IMR-90 (cell line): ENCODE measurements around the gene OSBPL2. TPM values are rescaled to one million over a fixed set of nuclear protein-coding genes. Genes with fewer than 3 reads are reported as not detected.

Experiments
- ATAC-seq: fragments of 200-7000 bp; cut with Tn5 transposase; 2 replicates; pipeline ENCODE4 v1.9.1; 2020; ENCODE audit warnings: low read depth, mild to moderate bottlenecking, moderate library complexity
- BruUV-seq: library from RNA; stranded (reverse); fragments of 400-500 nt; replicated peaks from 2 replicates; lab custom pipeline; 2021; lab: Mats Ljungman, UMichigan
- CTCF ChIA-PET: fragments of 300-600 bp; formaldehyde crosslinking; extraction: SDS; loops from one replicate; lab custom pipeline; 2021; ENCODE audit warnings: antibody characterized with exemption; lab: Yijun Ruan, JAX
- POLR2A ChIA-PET: fragments of 300-600 bp; sonication (Branson Sonifier 250); formaldehyde crosslinking; loops from one replicate; lab custom pipeline; 2022; ENCODE audit warnings: antibody characterized with exemption; ENCODE audit not compliant: unreplicated experiment; lab: Charles Lee
- DNase-seq: peaks from one replicate; pipeline ENCODE4 v3.0.0; 2013
- H2AFZ ChIP-seq: replicated peaks from 2 replicates; pipeline ENCODE3; 2013; ENCODE audit warnings: low read length, mild to moderate bottlenecking; ENCODE audit not compliant: poor library complexity
- H2AK5ac ChIP-seq: 2 replicates; pipeline ENCODE4 v1.6.1; 2013; ENCODE audit warnings: low read depth, low read length, inconsistent platforms
- H2AK9ac ChIP-seq: replicated peaks from 2 replicates; pipeline ENCODE3; 2013; ENCODE audit warnings: mild to moderate bottlenecking, low read depth, low read length, moderate library complexity; ENCODE audit not compliant: poor library complexity
- H2BK120ac ChIP-seq: 2 replicates; pipeline ENCODE4 v1.6.1; 2013; ENCODE audit warnings: low read depth, low read length, inconsistent platforms
- H2BK15ac ChIP-seq: 3 replicates; pipeline ENCODE4 v1.6.1; 2013; ENCODE audit warnings: low read depth, low read length, inconsistent platforms
- H2BK20ac ChIP-seq: 2 replicates; pipeline ENCODE4 v1.6.1; 2013; ENCODE audit warnings: low read depth, mild to moderate bottlenecking, inconsistent platforms, low read length, moderate library complexity
- H2BK5ac ChIP-seq: 2 replicates; pipeline ENCODE4 v1.6.1; 2013; ENCODE audit warnings: mild to moderate bottlenecking, low read depth, low read length, inconsistent platforms; ENCODE audit not compliant: poor library complexity, severe bottlenecking
- H3K14ac ChIP-seq: replicated peaks from 2 replicates; pipeline ENCODE4 v1.6.1; 2013; ENCODE audit warnings: low read depth, low read length, inconsistent platforms
- H3K18ac ChIP-seq: 2 replicates; pipeline ENCODE4 v1.6.1; 2013; ENCODE audit warnings: low read depth, low read length, control low read depth
- H3K23ac ChIP-seq: 2 replicates; pipeline ENCODE4 v1.6.1; 2013; ENCODE audit warnings: low read depth, low read length, inconsistent platforms
- H3K27ac ChIP-seq: 2 replicates; pipeline ENCODE4 v1.5.1; 2013; ENCODE audit warnings: mild to moderate bottlenecking, control low read depth, low read length; ENCODE audit not compliant: insufficient read depth
- H3K27me3 ChIP-seq: 2 replicates; pipeline ENCODE4 v1.6.1; 2013; ENCODE audit warnings: low read length; ENCODE audit not compliant: control insufficient read depth, insufficient read depth
- H3K36me3 ChIP-seq: 2 replicates; pipeline ENCODE4 v1.6.1; 2013; ENCODE audit warnings: low read length, mixed read lengths; ENCODE audit not compliant: control insufficient read depth, insufficient read depth
- H3K4ac ChIP-seq: 2 replicates; pipeline ENCODE4 v1.6.1; 2013; ENCODE audit warnings: low read depth, low read length, inconsistent platforms
- H3K4me1 ChIP-seq: 2 replicates; pipeline ENCODE4 v1.6.1; 2013; ENCODE audit warnings: low read length, mixed read lengths; ENCODE audit not compliant: control insufficient read depth, insufficient read depth
- H3K4me2 ChIP-seq: 2 replicates; pipeline ENCODE4 v1.6.1; 2013; ENCODE audit warnings: low read depth, mild to moderate bottlenecking, control low read depth, low read length, moderate library complexity
- H3K4me3 ChIP-seq: 2 replicates; pipeline ENCODE4 v1.5.1; 2013; ENCODE audit warnings: low read depth, mild to moderate bottlenecking, control low read depth, low read length, moderate library complexity; ENCODE audit not compliant: insufficient read depth
- H3K56ac ChIP-seq: 2 replicates; pipeline ENCODE4 v1.6.1; 2013; ENCODE audit warnings: low read length, inconsistent platforms; ENCODE audit not compliant: insufficient read depth; ENCODE audit errors: extremely low read depth
- H3K79me1 ChIP-seq, 2 experiments: 2 replicates each; pipeline ENCODE4 v1.6.1; 2013; ENCODE audit warnings: low read length in 2 of 2, inconsistent platforms in 1 of 2, low read depth in 1 of 2
- H3K9ac ChIP-seq: 2 replicates; pipeline ENCODE4 v1.6.1; 2013; ENCODE audit warnings: low read depth, low read length, control low read depth
- H3K9me1 ChIP-seq: 2 replicates; pipeline ENCODE4 v1.6.1; 2013; ENCODE audit warnings: low read length, inconsistent platforms; ENCODE audit not compliant: insufficient read depth
- H3K9me3 ChIP-seq: 2 replicates; pipeline ENCODE4 v1.6.1; 2013; ENCODE audit warnings: low read length; ENCODE audit not compliant: control insufficient read depth, insufficient read depth
- H4K20me1 ChIP-seq: 2 replicates; pipeline ENCODE4 v1.6.1; 2013; ENCODE audit warnings: low read length, inconsistent platforms; ENCODE audit not compliant: insufficient read depth
- H4K5ac ChIP-seq: 2 replicates; pipeline ENCODE4 v1.6.1; 2013; ENCODE audit warnings: mild to moderate bottlenecking, low read depth, low read length, control low read depth
- H4K8ac ChIP-seq, 2 experiments: 2 replicates each; pipeline ENCODE4 v1.6.1; 2013; ENCODE audit warnings: low read depth in 2 of 2, low read length in 2 of 2, control low read depth in 1 of 2, inconsistent platforms in 1 of 2
- H4K91ac ChIP-seq: 2 replicates; pipeline ENCODE4 v1.6.1; 2013; ENCODE audit warnings: low read depth, low read length, inconsistent platforms; ENCODE audit not compliant: insufficient read depth
- BHLHE40 ChIP-seq: fragments of 150-350 bp; IDR thresholded peaks from 2 replicates; pipeline ENCODE4 v1.6.1; 2016; ENCODE audit warnings: mild to moderate bottlenecking, low read depth, low read length
- CHD1 ChIP-seq: IDR thresholded peaks from 2 replicates; pipeline ENCODE4 v1.6.1; 2012; ENCODE audit warnings: low read depth, low read length, improper control_type of control experiment
- CTCF ChIP-seq: conservative IDR thresholded peaks from 2 replicates; pipeline ENCODE4 v1.5.1; 2012; ENCODE audit warnings: mild to moderate bottlenecking, low read depth, low read length, improper control_type of control experiment
- ELK1 ChIP-seq: fragments of 150-350 bp; IDR thresholded peaks from 2 replicates; pipeline ENCODE4 v1.6.1; 2016; ENCODE audit warnings: low read depth, mild to moderate bottlenecking, low read length, moderate library complexity, borderline replicate concordance
- MXI1 ChIP-seq: IDR thresholded peaks from 2 replicates; pipeline ENCODE4 v1.6.1; 2012; ENCODE audit warnings: low read depth, mild to moderate bottlenecking, low read length, moderate library complexity, borderline replicate concordance
- NFE2L2 ChIP-seq: fragments of 150-350 bp; IDR thresholded peaks from 2 replicates; pipeline ENCODE4 v1.6.1; 2016; ENCODE audit warnings: low read depth, mild to moderate bottlenecking, low read length
- POLR2A ChIP-seq: IDR thresholded peaks from 2 replicates; pipeline ENCODE4 v1.6.1; 2012; ENCODE audit warnings: mild to moderate bottlenecking, low read depth, low read length
- RFX5 ChIP-seq: IDR thresholded peaks from 2 replicates; pipeline ENCODE4 v1.8.0; 2012; ENCODE audit warnings: low read depth, mild to moderate bottlenecking, low read length, moderate library complexity
- SMC3 ChIP-seq: fragments of 150-350 bp; IDR thresholded peaks from 2 replicates; pipeline ENCODE4 v1.6.1; 2016; ENCODE audit warnings: low read depth, mild to moderate bottlenecking, antibody characterized with exemption, low read length, moderate library complexity
- WGBS, 2 experiments: methylation state at CpG; one replicate each; pipeline versions ENCODE4 v1.1.5 to v1.1.7; 2013; ENCODE audit warnings: missing lambda C conversion rate in 2 of 2; ENCODE audit not compliant: insufficient read length in 1 of 2; ENCODE audit errors: extremely low coverage in 2 of 2; 5-methylcytosine and 5-hydroxymethylcytosine counted together
- dilution Hi-C: fragments of 300-500 bp; cut with HindIII; formaldehyde crosslinking; loops from one replicate; pipeline ENCODE4 v1.14.3; 2018; ENCODE audit warnings: low sequenced_read_pairs; ENCODE audit not compliant: unreplicated experiment
- in situ Hi-C: fragments of 300-500 bp; cut with MboI; formaldehyde crosslinking; loops from 3 replicates; pipeline ENCODE4 v1.14.3; 2019; ENCODE audit warnings: low sequenced_read_pairs, inconsistent platforms, mixed read lengths
- intact Hi-C: fragments of 100-400 bp; cut with micrococcal nuclease; formaldehyde crosslinking; loops from 2 replicates; pipeline ENCODE4 v1.10.0; 2022
- polyA plus RNA-seq, 3 experiments: library from polyadenylated mRNA; depleted of rRNA; stranded (reverse); fragments of >200 nt; gene quantifications; 2 replicates each; pipeline ENCODE4 v1.2.3, GENCODE V29; 2012; ENCODE audit warnings: low replicate concordance in 1 of 3
- total RNA-seq: library from RNA; depleted of rRNA; stranded (reverse); fragments of >200 nt; gene quantifications from 2 replicates; pipeline ENCODE4 v1.2.3, GENCODE V29; 2012

OSBPL2 gene
- total and polyA plus RNA-seq, 2 of the 4 experiments (the other 2 are of a cell fraction): 19.3 to 27.6 TPM

GRCh38 chr20:62287129-62287528 lies 48.8 kb downstream of the OSBPL2 start:
- no peak overlapping the region for H2BK15ac ChIP-seq
- dilution Hi-C loops: loop anchor here (25.0 kb wide), 1 partner anchor 100 kb away; the partner anchor contains the start of gene RPS21
- H4K5ac ChIP-seq: no peak overlapping the region
- no peak overlapping the region for H3K27ac ChIP-seq
- H3K36me3 ChIP-seq: peaks cover 56% of the 10 kb centered on the region
- H3K4me3 ChIP-seq: no peak overlapping the region
- H3K4ac ChIP-seq: no peak overlapping the region
- H2BK5ac ChIP-seq: no peak overlapping the region
- H3K9ac ChIP-seq: no peak overlapping the region
- H3K23ac ChIP-seq: no peak overlapping the region
- no peak overlapping the region for H3K4me2 ChIP-seq
- no peak overlapping the region for H3K14ac ChIP-seq
- TF ChIP-seq RFX5: no peak
- no peak for TF ChIP-seq NFE2L2
- TF ChIP-seq POLR2A: no peak
- no peak for TF ChIP-seq MXI1
- no peak for TF ChIP-seq CTCF
- no peak for TF ChIP-seq CHD1
- no peak for TF ChIP-seq SMC3
- no peak for TF ChIP-seq ELK1
- TF ChIP-seq BHLHE40: no peak
- DNase-seq: no peak
- H2AK9ac ChIP-seq: no peak overlapping the region
- no peak for ATAC-seq
- no peaks in the 10 kb centered on the region; the same call in none of the 2 replicates for H4K20me1 ChIP-seq
- WGBS, 2 experiments: 100% methylated on average over 2 of the region's 6 CpGs; no CpG with 5 or more reads in 1 of the 2 experiments
- H3K9me3 ChIP-seq: no peaks in the 10 kb centered on the region
- H3K9me1 ChIP-seq: no peaks in the 10 kb centered on the region; the same call in 1 of the 2 replicates
- no peaks in the 10 kb centered on the region for H3K4me1 ChIP-seq
- H2BK120ac ChIP-seq: no peak overlapping the region
- no peaks in the 10 kb centered on the region for H3K27me3 ChIP-seq
- BruUV-seq: no TSS peak
- no peak overlapping the region for H4K91ac ChIP-seq
- no peak overlapping the region for H3K18ac ChIP-seq
- H3K56ac ChIP-seq: no peak overlapping the region
- H4K8ac ChIP-seq: no peak overlapping the region
- no peaks in the 10 kb centered on the region; a peak in 1 of 4 replicates for H3K79me1 ChIP-seq
- no peak overlapping the region for H2AFZ ChIP-seq
- no peak overlapping the region for H2BK20ac ChIP-seq
- ChIA-PET POLR2A (no interaction called here), CTCF (no interaction called here)
- H2AK5ac ChIP-seq: no peak overlapping the region
- in situ Hi-C loops: loop anchor here (25.0 kb wide), 1 partner anchor 325 kb away; no protein-coding TSS in a partner anchor
- intact Hi-C loops: no loop called here
